ENCODE measurements around the gene IGF2R.

The IGF2R gene

GRCh38 chr6:160028487-160029275, 59.8 kb downstream of the IGF2R start:
- DNase-seq, result no peak

GRCh38 chr6:160029525-160029924, 60.6 kb downstream of the IGF2R start:
- DNase-seq, result no peak

GRCh38 chr6:160030103-160030502, 61.2 kb downstream of the IGF2R start:
- peak; percentile 73 to 83 for DNase-seq

GRCh38 chr6:160031442-160031841, 62.6 kb downstream of the IGF2R start:
- no peak for DNase-seq

GRCh38 chr6:160031871-160032270, 63.0 kb downstream of the IGF2R start:
- no peak for DNase-seq

- DNase-seq, result no peak
These were observed 63.7 kb downstream of the IGF2R start for GRCh38 chr6:160032538-160032937.

GRCh38 chr6:160034036-160034930, 65.4 kb downstream of the IGF2R start:
- no peak for DNase-seq

GRCh38 chr6:160035241-160035640, 66.4 kb downstream of the IGF2R start:
- DNase-seq, result no peak

- no peak for DNase-seq
These were observed 66.9 kb downstream of the IGF2R start for GRCh38 chr6:160035693-160036330.

GRCh38 chr6:160036331-160036695, 67.4 kb downstream of the IGF2R start:
- no peak for DNase-seq

GRCh38 chr6:160036790-160037206, 67.9 kb downstream of the IGF2R start:
- DNase-seq, result no peak

- DNase-seq, result no peak
These were observed 69.6 kb downstream of the IGF2R start for GRCh38 chr6:160038479-160038878.

- no peak for DNase-seq
These were observed 70.6 kb downstream of the IGF2R start for GRCh38 chr6:160039441-160039840.

- no peak for DNase-seq
These were observed 71.2 kb downstream of the IGF2R start for GRCh38 chr6:160040055-160040454.

GRCh38 chr6:160040527-160041264, 71.8 kb downstream of the IGF2R start:
- DNase-seq, result no peak

GRCh38 chr6:160041608-160042007, 72.7 kb downstream of the IGF2R start:
- no peak for DNase-seq

- no peak for DNase-seq
These were observed 73.3 kb downstream of the IGF2R start for GRCh38 chr6:160042014-160042773.

- DNase-seq, result no peak
These were observed 74.0 kb downstream of the IGF2R start for GRCh38 chr6:160042788-160043301.

GRCh38 chr6:160043784-160044183, 74.9 kb downstream of the IGF2R start:
- no peak for DNase-seq

GRCh38 chr6:160044687-160045086, 75.8 kb downstream of the IGF2R start:
- no peak for DNase-seq

GRCh38 chr6:160048471-160048870, 79.6 kb downstream of the IGF2R start:
- DNase-seq, result no peak

GRCh38 chr6:160049346-160049745, 80.5 kb downstream of the IGF2R start:
- DNase-seq, result no peak

Data from SHP77 (cell line).